HG03571 (cell line): ENCODE data around the gene PGLYRP3.

Experiments used
- ATAC-seq: cut with Tn5 transposase; IDR thresholded peaks from one replicate; pipeline ENCODE4 v1.9.1; 2021; ENCODE audit not compliant: unreplicated experiment

PGLYRP3 gene

DNA sequence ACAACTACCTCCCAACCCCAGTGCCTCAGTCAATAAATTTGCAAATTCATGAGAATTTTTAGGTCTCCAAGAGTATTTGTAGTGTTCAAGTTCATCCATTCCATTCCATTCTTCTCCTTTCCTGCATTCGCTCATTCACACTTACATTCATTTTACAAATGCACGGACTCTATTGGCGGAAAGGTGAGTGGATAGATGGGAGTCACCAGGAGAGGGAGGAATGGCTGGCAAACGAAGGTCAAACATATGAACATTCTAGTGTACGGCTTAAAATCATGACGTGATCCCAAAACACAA is 50.7 kb downstream of the PGLYRP3 start:
- ATAC-seq, result no peak

DNA sequence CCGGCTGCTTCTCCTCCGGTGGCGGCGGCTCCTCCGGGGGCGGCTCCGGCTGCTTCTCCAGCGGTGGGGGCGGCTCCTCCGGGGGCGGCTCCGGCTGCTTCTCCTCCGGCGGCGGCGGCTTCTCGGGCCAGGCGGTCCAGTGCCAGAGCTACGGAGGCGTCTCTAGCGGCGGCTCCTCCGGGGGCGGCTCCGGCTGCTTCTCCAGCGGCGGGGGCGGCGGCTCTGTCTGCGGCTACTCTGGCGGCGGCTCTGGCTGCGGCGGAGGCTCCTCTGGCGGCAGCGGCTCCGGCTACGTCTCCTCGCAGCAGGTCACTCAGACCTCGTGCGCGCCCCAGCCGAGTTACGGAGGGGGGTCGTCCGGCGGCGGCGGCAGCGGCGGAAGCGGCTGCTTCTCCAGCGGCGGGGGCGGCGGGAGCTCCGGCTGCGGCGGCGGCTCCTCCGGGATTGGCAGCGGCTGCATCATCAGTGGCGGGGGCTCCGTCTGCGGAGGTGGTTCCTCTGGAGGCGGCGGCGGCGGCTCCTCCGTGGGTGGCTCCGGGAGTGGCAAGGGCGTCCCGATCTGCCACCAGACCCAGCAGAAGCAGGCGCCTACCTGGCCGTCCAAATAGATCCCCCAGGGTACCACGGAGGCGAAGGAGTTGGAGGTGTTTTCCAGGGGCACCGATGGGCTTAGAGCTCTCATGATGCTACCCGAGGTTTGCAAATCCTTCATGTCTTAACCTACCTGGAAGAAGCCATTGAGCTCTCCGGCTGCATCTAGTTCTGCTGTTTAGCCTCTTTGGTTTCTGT is 51.3 kb downstream of the PGLYRP3 start:
- no peak for ATAC-seq

DNA sequence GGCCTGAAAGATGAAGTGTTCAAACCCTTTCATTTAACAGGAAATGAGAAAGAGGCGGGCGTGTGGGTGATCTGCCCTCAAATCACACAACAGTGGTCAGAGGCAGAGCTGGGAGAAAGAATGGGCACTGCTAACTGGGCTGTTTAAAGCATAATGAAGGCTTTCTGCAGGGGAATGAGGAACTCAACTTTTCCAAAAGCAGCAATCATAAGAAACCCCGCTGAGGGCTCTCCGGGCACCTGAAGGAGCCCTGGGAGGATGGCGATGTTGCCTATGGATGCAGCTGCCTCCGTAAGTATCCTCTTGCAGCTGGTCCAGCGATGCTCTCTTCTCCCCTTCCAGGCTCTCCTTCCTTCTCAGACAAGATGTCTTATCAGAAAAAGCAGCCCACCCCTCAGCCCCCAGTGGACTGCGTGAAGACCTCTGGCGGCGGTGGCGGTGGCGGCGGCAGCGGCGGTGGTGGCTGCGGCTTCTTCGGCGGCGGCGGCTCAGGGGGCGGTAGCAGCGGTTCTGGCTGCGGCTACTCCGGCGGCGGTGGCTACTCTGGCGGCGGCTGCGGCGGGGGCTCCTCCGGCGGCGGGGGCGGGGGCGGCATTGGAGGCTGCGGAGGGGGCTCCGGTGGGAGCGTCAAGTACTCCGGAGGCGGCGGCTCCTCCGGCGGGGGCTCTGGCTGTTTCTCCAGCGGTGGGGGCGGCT is 52.0 kb downstream of the PGLYRP3 start:
- no peak for ATAC-seq

DNA sequence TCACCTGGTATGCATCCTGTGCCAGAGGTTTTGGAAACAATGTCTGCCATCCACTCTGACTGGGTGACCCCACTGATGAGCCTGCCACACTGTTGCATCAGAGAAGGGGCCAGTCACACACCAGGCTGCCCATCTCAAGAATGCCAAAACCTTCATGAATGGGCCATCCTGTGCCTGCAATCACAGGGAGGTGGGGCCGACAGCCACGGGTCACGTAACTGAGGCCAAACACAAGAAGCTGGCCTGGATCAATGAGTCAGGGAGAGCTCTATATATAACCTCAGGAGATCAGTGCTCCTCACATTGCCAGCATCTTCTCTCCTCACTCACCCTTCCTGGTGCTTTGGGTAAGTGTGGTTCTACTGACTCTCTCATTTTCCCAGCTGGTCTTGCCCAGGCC is 53.4 kb downstream of the PGLYRP3 start, which contains the start of gene LORICRIN:
Gene LORICRIN, plus strand, starts transcription at position 301 of the 400 bp plus-strand sequence. CDS start 1,263 bp downstream, outside the sequence.
- ATAC-seq, result no peak

DNA sequence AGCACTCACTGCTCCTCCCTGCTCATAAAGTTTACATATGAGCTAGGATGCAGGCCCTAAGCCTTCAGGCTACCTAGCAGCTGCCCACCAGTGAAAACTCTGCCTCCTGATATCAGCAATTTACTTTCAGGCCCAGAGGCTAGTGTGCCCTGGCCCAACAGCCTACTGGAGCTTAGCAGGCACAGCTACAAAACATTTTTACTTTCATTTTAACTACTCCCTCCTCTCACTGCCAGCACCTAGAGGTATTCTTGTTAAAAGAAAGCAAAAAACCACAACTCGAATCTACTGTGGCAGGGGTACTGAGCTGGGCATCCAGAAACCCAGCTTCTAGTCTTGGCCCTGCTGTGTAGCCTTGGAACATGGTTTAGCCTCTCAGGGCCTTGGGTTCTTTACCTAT is 59.1 kb downstream of the PGLYRP3 start:
- ATAC-seq, result no peak

DNA sequence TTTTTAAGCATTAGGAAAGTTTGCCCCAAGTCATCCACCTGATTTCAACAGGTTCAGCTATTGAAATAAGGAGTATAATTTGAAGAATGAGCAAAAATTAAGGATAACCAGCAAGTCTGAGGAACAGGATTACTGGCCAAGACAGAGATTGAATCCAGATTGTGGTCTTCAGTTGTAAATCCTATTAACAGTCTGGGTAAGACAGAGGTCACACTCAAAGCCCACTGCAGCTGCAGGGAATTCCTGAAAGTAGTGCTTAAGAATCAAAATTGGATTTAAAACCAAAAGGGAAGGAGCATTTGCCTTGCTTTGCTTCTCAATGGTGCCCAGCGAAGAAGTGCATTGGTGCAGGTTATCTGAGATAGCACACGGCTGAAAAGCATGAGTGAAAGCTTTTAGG is 59.7 kb downstream of the PGLYRP3 start:
- ATAC-seq, result no peak

DNA sequence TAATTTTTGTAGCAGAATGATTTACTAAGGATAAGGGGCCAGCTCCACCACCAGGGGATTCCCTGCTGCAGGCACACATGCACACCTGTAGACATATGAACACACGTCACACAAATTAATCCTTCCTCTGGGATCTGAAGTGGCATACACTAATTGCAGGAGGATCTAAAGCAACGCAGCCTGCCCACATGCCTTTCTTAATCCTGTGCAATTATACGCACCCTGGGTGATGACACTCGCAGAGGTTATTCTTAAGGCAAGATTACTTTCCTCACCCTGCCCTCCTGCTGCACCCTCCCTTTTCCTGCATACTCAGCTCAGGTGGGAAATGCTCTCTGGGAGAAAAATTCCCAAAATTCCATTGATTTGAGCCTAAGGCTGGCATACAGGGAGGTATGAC is 60.8 kb downstream of the PGLYRP3 start:
- no peak for ATAC-seq

DNA sequence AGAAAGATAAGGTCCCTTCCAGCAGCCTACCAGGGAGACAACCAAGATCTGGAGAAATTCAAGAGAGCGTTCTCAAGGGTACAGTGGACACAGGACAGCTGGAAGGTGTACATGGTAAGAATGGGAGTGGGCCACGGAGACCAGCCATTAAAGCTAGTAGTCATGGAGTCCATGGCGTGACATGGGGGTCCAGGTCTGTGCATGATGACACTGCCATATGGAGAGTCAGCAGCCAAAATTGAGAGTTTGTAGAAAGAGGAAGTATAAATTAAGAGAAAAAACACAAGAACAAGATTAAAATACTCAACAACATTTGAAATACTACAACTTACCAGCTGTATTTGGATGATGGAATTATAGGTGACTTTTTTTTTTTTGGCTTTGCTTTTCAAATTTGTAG is 61.2 kb downstream of the PGLYRP3 start:
- ATAC-seq, result no peak

DNA sequence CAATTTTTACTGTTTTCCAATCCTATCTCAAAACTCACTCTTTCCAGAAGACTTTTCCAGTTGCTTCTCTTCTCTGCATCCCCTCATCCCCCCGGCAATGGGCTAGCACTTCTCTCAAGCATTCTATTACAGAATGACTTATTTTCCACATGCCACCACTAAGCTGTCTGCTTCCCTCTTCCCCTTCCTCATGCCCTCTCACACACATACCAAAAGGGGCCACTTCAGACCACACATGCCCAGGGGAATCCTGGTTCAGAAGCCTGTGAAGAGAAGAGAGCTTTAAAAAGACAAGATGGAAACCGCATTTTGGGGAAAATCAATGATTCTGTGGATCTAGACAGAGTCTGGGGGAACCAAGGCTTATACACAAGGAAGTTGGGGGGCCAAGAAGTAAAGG is 61.7 kb downstream of the PGLYRP3 start:
- ATAC-seq, result no peak

DNA sequence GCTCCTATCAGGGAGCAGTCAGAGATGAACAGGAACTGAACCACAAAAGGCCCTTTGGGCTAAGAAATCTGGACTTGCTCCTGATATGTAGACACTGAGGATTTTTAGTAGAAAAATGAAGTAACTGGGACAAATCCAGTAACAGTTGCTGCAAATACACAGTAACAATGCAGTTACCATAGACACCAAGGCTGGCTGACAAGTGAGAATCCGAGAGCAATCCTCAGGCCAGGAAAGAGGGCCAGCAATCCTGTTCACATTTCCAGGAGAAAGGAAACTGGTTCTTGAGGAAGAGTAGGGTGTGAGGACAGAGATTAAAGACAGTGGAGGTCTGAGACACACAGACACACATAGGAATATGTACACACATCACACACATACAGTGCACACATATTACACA is 62.6 kb downstream of the PGLYRP3 start:
- ATAC-seq, result no peak

DNA sequence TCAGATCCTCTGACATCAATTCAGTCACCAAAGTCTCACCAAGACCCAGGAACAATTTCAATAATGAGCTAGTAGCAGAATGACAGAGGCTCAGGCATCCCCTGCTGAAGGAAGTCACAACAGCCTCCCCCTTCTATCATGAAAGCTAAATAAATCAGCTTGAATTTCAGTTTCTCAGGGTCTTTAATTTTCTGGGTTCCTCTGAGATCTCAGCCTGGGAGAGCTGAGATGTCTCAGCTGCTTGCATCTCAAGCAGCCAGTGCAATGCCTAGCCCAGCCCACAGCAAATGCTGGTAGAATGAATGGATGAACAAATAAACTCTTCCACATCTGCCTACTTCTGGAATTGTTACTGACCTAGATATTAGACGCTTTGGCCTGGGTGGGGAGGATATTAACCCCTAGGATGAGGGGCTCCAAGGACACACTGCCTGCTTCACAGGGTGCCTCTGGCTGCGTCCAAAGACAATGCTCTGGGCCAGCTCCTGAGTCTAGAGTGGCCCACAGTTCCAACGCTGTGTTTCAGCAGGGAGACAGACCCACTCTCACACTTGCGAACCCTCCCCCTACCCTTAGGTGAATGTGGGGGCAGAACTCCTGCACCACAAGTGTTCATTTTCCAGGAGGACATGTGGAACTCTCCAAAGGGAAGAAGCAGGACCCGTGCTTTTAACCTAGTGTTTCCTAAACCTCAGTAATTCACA is 64.4 kb downstream of the PGLYRP3 start:
- no peak for ATAC-seq
